NCI-H2081 (cell line): ENCODE results near the gene PRSS27.

Experiments
- DNase-seq, 2 experiments: peaks; one replicate each; lab custom pipeline; 2025; lab: John Stamatoyannopoulos, UW

Gene PRSS27

DNA sequence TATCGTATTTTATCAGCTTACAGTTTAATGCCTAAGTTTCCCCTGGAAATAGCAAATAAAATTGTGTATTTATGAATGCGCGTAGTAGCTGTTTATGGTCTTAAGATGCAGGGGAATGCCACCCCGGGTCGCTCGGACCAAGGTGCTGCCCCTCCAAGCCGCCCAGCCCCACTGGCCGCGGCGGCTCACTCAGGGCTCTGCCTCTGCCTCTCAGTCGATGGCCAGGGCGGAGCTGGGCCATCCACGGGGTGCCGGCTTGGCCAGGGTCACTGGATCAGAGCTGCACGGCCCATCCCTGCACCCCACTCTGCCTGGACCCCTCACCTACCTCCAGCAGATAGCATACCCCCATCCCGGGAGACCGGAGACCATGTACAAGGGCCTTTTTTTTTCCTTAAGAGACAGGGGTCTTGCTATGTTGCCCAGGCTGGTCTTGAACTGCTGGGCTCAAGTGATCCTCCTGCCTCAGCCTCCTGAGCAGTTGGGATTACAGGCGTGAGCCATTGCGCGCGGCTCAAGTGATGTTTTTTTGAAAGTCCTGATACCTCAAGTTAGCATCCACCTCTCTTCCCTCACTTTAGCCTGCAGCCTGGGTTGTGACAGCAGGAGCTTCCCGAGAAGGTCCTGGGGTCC, 11.0 kb downstream of the PRSS27 start:
- no peak for DNase-seq

DNA sequence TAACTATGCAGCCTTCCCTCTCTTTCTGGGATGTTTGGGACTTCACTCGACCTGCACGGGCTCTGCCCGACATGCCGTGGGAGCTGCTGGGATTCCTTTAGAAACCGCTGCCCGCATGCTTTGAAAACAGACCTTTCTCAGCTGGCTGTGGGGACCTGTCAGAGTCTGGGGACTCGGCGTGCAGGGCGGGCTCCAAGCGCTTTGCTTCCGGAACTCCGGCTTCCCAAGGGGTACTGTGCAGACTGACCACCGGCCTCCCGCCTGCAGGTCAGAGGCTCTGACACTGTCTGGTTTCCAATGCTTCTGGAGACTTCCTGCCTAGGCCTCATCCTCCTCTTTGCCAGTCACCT, 11.8 kb downstream of the PRSS27 start:
- DNase-seq = no peak

DNA sequence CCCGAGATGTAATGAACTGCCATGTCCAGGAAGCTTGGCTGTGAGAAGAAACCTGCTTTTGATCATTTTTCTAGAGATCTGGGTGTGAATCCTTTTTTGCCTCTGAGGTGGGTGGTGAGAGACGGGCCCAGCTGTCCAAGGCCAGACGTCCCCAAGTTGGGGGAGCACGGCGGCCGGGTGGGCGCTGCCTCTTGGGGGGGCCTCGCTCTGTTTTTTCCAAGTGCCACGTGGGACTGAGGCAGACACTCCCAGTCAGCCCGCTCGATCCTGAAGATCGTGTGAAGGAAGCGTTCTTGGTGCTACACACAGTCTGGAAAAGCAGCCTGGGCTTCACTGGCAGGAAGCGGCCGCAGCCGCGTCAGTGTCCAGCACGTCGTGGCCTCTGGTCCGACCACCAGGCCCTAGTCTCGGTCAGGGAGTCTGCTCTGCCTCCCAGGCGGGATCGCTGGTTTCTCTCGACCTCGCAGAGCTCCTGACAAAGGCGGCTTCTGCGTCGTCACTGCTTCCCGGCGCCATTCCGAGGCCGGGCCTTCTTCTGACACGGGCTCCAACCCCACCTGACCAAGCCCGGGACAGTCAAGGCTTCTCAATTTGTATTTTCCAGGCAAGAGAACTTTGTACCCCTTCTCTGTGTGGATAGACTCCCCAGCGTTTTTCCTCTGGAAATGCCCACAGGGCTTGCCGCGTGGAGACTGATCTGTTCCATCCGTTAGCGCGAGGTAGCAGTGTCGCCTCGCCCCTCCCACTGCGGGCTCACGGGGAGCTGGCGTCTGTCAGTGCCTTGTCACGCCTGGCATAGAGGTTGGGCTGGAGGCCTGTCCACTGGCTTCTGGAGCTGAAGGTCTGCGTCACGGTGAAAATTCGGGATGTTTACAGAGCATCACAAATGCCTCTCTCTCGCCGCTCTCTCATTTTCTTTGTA, 12.4 kb downstream of the PRSS27 start:
- no peak for DNase-seq

DNA sequence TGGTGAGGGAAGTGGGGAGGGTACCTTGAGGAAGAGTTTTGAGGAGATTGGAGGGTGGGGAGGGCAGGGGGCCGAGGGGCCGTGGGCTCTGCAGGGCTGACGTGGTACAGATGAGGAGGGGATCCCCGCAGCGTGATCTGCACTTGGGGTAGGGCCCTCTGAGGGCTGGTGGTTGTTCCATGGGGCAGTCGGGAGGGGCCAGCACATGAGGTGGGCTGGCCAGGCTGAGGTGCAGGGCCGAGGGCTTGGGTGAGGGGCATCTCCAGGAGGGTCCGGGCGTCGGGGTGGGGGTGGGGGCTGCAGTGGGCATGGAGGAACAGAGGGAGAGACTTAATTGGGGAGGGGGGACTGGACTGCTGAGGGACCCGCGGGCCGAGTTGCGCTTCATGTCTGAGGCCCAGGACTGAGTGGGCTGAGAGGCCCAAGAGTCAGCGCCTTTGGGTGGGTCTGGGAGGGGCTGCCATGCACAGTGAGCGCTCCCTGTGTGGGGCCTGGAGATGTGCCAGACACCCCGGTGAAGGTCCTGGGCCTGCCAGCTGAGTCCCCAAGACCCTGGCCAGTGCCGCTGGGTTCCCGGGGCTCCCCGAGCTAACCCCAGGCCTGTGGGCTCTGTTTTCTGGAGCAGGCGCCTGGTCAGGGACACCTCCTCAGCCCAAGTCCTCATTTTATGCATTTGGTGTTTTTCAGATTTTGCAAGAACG, 13.3 kb downstream of the PRSS27 start:
- no peak for DNase-seq

DNA sequence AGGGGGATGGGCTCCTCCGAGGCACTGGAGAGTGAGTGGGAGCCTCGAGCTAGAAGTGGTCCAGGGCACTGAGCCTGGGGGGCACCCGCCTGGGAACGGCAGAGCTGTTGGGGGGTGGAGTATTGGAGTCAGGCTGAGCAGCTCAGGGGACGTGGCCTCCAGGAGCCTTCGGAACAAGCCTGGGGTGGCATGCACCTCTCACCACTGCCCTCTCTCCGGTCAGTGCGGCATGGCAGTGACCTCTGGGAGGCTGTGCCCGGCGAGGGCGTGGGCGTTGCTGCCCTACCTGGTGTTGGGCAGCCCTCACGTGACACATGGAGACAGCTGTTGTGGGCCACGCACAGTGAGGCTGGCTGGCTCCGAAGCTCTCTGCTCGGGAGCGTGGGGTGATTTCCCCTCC, 13.9 kb downstream of the PRSS27 start:
- no peak for DNase-seq

DNA sequence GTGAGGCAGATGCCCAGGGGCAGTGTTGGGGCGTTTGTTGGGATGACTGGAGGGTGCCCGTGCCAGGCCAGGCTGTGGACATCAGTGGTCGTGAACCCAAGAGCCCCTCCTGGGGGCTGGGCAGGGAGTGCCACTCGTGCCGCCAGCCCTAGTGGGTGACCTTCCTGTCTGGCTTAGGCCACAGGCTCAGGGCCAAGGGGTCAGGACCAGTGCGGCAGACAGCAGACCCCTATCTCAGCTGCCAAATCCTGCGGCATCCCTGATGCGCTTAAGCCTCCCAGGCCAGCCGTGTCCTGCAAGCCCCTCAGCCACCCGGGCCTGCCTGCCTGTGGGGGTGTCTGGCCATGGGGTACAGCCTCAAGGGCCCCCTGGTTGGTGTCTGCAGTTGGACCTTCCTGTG, 14.7 kb downstream of the PRSS27 start:
- DNase-seq = no peak

DNA sequence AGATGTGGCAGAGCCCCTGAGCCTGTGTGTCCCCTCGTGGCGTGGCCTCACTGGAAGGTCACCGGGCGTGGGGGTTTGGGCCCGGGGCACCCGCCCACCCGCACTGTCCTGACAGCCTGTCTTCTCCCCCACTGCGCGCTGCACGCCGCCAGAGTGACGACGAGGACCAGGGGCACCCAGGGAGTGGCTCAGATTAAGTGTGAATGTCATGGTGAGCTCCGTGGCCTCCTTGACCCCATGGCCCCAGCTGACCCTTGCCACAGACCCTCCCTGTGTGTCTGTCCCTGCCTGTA, 15.1 kb downstream of the PRSS27 start:
- DNase-seq = no peak

DNA sequence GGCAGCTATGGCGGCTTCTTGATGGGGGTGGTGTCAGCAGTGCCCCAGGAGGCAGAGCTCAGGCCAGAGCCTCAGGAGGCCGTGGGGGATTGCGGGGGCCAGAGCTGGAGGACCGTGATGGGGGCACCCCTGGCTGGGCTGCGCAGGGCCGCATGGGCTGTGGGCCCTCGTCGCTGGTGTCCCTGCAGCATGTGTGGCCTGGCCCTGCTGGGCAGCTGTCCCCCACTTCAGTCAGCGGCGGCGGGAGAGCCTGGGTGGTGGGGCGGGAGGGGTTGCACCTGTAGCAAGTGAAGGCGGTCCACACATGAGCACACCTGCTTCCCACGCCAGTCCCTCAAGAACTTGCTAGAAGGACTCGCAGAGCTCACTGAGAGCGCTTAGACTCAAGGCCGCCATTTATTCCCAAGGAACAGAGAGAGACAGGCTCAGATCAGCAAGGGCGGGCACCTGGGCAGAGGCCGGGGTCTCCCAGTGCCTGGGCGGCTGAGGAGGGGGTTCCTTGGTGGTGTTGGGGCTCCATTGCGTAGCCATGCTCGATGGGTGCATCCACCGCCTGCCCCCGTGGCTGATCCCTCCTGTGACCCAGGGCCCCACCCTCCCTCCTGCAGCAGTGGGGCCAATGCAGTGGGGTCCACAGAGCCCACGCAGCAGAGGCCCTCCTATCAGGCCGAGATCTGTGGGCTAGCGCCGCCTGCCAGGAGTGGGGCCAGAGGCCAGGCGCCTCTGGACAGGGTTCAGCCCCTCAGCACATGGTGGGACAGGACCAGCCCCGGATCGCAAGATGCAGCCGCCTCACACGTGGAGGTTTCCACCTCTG, 15.7 kb downstream of the PRSS27 start:
- no peak for DNase-seq

DNA sequence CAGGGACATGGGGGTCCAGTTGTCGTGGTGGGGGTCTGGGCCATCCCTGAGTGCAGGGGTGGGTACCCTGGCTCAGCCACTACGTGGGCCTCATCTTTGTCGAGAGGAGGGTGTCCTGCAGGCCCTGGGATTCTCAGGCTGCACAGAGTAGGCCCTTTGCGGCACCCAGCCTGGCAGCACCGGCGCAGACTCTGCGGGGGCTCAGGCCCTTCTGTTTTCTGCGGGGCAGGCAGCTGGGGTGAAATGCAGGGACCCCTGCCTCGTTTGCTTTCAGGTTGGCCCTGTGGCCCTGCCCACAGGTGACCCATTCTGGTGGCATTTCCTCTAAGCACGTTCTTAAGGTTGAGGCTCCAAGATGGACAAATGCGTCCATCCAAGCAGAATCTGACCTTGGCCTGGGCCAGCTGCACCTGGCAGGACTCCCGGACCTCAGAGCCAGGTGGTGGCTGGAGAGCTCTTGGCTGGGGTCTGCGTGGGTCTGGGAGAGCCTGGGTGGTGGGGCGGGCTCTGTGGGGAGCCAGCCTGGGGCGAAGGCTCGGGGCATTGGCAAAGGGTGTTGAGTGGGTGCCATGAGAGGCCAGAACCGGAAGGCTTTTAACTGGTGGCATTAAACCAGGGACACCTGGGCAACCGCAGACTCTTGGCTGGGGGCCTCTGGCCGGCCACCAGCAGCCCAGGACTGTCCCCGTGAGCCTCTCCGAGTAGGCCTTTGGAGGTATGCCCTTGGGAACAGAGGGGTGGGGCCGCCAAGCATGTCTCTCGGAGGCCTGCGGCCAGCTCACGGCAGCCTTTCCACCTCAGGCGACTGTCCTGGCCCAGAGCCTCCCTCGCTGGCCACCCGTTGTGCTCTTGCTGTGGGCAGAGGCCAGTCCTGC, 16.9 kb downstream of the PRSS27 start:
- DNase-seq = no peak

DNA sequence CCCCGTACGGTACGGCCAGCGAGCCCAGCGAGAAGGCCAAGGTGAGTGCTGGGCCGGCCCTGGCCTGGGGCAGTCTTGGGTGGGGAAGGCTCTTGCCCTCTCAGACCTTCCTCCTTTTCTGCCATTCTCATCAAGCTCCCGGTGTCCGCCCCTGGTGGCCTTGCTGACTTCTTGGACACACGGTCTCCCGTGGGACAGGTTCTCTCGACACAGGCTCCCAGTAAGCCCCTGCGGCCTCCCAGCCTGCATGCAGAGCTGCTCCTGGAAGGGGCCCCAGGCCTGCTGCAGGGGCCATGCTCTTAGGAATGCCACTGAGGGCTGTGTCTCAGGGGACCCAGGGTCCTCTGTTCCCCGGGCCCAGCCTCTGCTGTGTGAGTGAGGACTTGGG, 17.6 kb downstream of the PRSS27 start:
- no peak for DNase-seq

DNA sequence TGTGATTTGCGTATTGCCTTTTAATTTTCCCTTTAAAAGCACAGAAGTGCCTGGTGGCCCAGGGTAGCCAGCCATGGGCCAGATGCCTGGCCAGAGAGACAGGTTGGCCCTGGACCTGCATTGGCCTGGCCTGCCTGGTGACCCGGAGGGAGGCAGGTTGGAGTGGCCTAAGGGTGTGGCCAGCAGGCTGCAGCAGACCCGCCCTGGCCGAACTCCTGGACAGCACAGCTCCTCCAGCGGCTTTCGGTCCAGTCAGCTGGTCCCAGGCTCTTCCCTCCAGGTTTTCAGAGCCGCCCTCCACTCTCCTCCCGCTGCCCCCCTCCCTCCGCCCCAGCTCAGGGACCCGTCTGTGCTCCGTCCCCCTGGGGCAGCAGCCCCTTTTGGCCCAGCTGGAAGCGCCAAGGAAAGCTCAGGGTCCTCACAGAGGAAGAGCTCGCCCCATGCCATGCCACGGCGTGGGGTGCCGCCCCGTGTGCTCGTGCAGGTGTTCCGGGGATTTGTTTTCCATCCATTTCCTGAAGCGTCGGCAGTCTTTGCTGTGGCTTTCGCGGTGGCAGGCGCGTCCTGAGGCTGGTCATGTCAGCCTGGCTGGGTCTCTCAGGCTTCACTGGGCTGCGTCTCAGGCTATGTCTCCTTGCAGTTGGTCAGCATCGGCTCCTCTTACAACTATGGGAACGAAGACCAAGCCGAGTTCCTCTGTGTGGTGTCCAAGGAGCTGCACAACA, 18.1 kb downstream of the PRSS27 start:
- no peak for DNase-seq

DNA sequence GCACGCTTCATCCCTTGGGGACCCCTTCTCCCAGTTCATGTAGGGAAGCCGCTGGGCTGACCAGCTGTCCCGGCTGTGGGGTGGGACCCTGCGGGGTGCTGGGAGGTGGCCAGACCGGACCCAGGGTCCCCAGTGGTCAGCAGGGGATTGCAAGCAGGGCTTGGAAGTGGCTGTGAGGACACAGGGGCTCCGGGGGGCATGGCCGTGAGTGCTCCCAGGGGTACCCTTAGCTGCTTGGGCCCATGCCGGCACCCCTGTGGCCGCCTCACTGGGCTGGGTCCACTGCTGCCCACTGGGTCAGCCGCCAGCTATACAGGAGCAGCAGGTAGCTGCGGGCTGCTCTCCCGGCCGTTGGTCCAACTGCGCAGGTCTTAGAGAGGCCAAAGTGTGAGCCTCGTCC, 18.8 kb downstream of the PRSS27 start:
- DNase-seq = no peak

DNA sequence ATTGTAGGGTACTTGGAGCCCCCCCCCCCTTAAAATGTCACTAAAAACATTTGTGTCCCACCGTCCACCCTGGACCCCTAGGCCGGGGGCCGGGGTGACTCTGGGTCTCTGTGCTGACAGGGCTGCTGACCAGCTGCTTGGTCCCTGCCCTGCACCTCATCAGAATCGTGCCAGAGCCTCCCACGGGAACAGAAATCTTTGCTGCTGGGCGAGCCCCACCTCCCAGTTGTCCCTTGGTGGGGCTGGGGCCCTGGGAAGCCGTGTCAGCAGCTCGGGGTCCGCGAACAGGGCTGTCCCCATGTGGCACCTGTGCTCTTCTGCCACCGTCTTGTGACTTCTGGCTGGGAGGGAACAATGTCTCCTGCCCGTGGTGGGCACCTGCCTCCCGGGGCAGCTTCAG, 19.2 kb downstream of the PRSS27 start:
- DNase-seq = no peak

DNA sequence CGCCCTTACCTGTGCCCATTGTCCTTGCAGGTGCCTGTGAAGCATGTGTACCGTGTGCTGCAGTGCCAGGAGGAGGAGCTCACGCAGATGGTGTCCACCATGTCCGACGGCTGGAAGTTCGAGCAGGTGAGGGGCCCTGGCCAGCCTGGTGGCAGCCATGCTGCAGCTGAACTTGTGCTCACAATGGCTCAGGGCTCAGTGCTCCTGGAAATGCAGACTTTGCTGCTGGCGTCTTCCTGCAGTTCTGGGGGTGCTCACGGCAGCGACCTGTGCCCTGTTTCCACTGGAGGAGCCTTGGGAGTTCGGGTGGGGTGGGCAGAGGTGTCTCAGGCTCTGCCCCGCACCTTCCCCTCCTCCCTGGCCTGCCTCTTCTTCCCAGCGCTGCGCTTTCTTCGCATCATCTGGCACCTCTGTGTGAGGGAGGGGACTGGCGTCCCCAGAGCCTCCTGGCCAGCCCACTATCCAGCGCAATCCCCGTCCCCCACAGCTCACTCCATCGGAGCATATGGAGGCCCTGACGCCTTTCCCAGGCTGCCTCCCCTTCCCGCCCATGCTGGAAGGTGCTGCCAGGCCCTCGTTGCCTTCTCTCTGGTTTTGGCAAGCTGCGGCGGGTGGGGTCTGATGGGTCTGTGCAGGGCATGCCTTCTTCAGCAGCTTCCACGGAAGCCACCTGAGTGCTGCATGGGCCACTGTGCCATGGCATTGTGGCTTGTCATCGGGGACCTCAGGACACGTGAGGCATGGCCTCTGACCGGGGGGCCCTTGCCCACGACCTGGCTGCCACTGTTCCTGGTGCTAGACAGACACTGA, 20.0 kb downstream of the PRSS27 start:
- no peak for DNase-seq

DNA sequence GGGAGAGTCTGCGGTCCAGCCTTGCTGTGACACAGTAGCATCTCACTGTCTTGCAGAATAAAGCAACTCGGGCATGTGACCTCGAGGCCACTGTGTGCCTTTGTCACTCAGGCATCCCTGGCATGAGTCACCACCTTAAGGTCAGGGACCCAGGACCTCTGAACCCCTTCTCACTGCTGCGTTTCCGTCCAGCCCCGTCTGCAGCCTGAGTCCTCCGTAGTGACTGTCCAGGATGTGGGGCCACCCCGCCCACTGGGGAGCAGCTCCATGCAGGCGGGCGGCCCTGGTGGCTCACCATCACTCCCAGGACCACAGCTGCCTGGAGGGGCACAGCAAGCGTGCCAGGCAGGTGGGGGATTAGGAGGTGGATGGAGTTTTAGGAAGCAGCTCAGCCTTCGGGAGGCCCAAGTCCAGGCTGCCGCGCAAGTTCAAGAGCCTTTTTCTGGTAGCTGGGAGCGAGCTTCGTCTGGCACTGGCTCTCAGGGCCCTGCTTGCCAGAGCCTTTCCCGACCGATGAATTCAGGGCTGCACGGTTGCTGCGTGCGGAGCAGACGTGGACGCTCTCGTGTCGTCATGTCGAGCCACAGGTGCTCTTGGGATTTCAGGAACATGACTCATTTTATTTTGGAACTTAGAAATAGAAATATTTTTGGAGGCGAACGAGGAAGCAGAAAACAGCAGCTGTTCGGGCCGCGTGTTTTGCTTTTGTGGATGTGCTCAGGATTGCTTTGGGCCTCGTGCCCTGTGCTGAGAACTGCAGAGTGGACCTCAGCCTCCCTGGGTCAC, 20.9 kb downstream of the PRSS27 start:
- DNase-seq = no peak

DNA sequence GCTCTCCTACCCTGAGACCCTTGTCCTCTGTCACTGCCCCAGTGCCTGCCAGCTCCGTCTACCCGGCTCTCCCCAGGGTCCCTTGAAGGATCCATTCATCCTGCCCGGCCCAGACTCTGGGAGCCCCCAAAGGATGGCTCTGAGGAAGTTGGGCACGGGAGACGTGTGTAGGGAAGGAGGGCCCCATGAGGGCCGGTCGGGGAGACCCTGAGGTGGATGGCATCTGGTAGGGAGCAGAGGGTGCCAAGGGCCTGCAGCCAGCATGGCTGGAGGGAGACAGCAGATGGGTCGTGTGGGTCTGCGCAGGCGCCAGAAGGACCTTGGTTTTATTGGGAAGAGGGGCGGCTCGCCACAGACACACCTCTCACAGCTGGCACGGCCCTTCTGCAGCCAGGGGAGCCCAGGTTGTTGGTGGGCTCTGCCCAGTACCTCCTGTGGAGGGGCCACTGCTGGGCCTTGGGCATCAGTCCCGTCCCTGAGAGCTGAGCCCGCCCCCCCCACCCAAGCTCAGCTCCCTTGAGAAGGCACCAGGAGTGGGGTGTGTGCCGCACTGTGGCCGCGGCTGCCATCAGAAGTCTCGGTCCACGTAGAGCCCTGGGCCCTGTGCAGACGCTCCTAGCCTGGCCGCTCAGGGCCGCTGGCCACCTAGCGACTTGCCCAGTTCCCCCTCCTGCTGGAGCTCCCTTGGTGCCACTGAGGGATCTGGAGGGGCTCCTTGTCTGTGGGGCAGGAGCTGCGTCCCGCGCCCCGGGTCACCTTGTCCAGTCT, 21.7 kb downstream of the PRSS27 start:
- DNase-seq = no peak

DNA sequence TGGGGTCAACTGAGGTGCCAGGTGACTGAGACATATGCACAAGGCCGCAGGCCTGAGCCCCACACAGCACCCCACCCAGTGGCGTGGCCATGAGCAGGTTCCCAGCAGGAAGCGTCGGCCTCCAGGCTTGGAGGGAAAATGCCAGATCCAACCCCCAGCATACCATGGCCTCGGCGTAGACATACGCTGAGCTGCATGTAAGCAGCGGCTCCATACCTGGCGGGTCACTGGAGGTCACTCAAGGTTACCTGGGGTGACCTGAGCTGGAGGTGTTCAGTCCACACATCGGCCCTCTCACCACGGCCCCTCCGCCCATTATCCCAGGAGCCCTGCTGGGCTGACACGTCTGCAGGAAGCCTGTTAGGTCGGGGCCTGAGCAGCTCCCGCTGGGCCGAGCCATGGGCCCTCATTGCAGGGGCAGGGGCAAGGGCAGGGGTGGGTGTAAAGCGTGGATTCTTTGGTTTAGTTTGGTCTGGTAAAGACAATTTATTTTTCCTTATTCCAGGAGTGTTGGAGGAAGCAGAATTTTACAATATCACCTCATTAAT, 22.5 kb downstream of the PRSS27 start:
- DNase-seq = no peak
